Measurements from ENCODE around the gene RAP2A.
A peak's percentile ranks its signal among the peaks of the same experiment; 100 is the strongest.

RAP2A gene

GRCh38 chr13:97436845-97437244 lies 2.9 kb downstream of the RAP2A start:
- Histone ChIP-seq H2AFZ (ENCODE audit: low read depth, low read length) (no peak overlapping the region), H3K27ac (ENCODE audit: low read length) (no peak overlapping the region), H3K79me2 (ENCODE audit: insufficient read depth, low read length) (peaks cover 67% of the 10 kb centered on the region), H3K27me3 (ENCODE audit: insufficient read depth, low read length, poor library complexity) (no peaks in the 10 kb centered on the region), H3K9ac (ENCODE audit: low read depth, low read length) (0 out of 2 replicates have a peak overlapping the region, but pooled peaks have one; percentile 60), H4K20me1 (ENCODE audit: insufficient read depth, low read length) (peaks cover 8% of the 10 kb centered on the region; the same call in 1 of the 2 replicates), H3K9me3 (ENCODE audit: insufficient read depth, low read length, severe bottlenecking) (no peaks in the 10 kb centered on the region), H3K36me3 (ENCODE audit: insufficient read depth, low read length) (peaks cover 10% of the 10 kb centered on the region), H3K4me2 (ENCODE audit: insufficient read depth, low read length) (peak overlapping the region; percentile 77), H3K4me3 (ENCODE audit: low read depth in 1 of 2, low read length in 2 of 2) (peak overlapping the region in 1 of 2 experiments; percentile 75; a peak in 2 of 4 replicates), H3K4me1 (ENCODE audit: insufficient read depth, low read length) (peaks cover 43% of the 10 kb centered on the region)
- ATAC-seq (ENCODE audit: insufficient read depth, low read depth) (no peak), DNase-seq (no peak)
- no peak for TF ChIP-seq EZH2 (IDR thresholded peaks at IDR 0.05; ENCODE audit: borderline replicate concordance, low read depth, low read length, severe bottlenecking)
- TF ChIP-seq, protein P1, sequence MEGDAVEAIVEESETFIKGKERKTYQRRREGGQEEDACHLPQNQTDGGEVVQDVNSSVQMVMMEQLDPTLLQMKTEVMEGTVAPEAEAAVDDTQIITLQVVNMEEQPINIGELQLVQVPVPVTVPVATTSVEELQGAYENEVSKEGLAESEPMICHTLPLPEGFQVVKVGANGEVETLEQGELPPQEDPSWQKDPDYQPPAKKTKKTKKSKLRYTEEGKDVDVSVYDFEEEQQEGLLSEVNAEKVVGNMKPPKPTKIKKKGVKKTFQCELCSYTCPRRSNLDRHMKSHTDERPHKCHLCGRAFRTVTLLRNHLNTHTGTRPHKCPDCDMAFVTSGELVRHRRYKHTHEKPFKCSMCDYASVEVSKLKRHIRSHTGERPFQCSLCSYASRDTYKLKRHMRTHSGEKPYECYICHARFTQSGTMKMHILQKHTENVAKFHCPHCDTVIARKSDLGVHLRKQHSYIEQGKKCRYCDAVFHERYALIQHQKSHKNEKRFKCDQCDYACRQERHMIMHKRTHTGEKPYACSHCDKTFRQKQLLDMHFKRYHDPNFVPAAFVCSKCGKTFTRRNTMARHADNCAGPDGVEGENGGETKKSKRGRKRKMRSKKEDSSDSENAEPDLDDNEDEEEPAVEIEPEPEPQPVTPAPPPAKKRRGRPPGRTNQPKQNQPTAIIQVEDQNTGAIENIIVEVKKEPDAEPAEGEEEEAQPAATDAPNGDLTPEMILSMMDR (IDR thresholded peaks at IDR 0.05; ENCODE audit: borderline replicate concordance, extremely low read depth, low read length, poor library complexity, severe bottlenecking), result no peak

GRCh38 chr13:97437729-97438128 lies 3.8 kb downstream of the RAP2A start:
- Histone ChIP-seq H2AFZ (ENCODE audit: low read depth, low read length) (no peak overlapping the region), H3K9ac (ENCODE audit: low read depth, low read length) (no peak overlapping the region), H3K4me2 (ENCODE audit: insufficient read depth, low read length) (peak overlapping the region; percentile 77; the same call in 1 of the 2 replicates), H3K9me3 (ENCODE audit: insufficient read depth, low read length, severe bottlenecking) (no peaks in the 10 kb centered on the region), H4K20me1 (ENCODE audit: insufficient read depth, low read length) (peaks cover 8% of the 10 kb centered on the region; the same call in 1 of the 2 replicates), H3K4me3 (ENCODE audit: low read depth in 1 of 2, low read length in 2 of 2) (no peak overlapping the region), H3K79me2 (ENCODE audit: insufficient read depth, low read length) (peaks cover 66% of the 10 kb centered on the region), H3K4me1 (ENCODE audit: insufficient read depth, low read length) (peaks cover 35% of the 10 kb centered on the region), H3K27ac (ENCODE audit: low read length) (no peak overlapping the region), H3K36me3 (ENCODE audit: insufficient read depth, low read length) (peaks cover 10% of the 10 kb centered on the region), H3K27me3 (ENCODE audit: insufficient read depth, low read length, poor library complexity) (no peaks in the 10 kb centered on the region)
- TF ChIP-seq EZH2 (IDR thresholded peaks at IDR 0.05; ENCODE audit: borderline replicate concordance, low read depth, low read length, severe bottlenecking), result no peak
- TF ChIP-seq, protein P1 (IDR thresholded peaks at IDR 0.05; ENCODE audit: borderline replicate concordance, extremely low read depth, low read length, poor library complexity, severe bottlenecking), result no peak
- DNase-seq, result no peak
- no peak for ATAC-seq (ENCODE audit: insufficient read depth, low read depth)

- no peaks in the 10 kb centered on the region for H3K9me3 ChIP-seq (ENCODE audit: insufficient read depth, low read length, severe bottlenecking)
- H3K4me1 ChIP-seq (ENCODE audit: insufficient read depth, low read length), result peaks cover 35% of the 10 kb centered on the region
- DNase-seq (no peak), ATAC-seq (ENCODE audit: insufficient read depth, low read depth) (no peak)
- H3K36me3 ChIP-seq (ENCODE audit: insufficient read depth, low read length), result peaks cover 10% of the 10 kb centered on the region
- no peak overlapping the region for H2AFZ ChIP-seq (ENCODE audit: low read depth, low read length)
- TF ChIP-seq, protein P1 (IDR thresholded peaks at IDR 0.05; ENCODE audit: borderline replicate concordance, extremely low read depth, low read length, poor library complexity, severe bottlenecking), result no peak
- TF ChIP-seq EZH2 (IDR thresholded peaks at IDR 0.05; ENCODE audit: borderline replicate concordance, low read depth, low read length, severe bottlenecking), result no peak
- H3K27ac ChIP-seq (ENCODE audit: low read length), result no peak overlapping the region
- peaks cover 8% of the 10 kb centered on the region; the same call in 1 of the 2 replicates for H4K20me1 ChIP-seq (ENCODE audit: insufficient read depth, low read length)
- peak overlapping the region; percentile 24; the same call in 1 of the 2 replicates for H3K4me2 ChIP-seq (ENCODE audit: insufficient read depth, low read length)
- peaks cover 67% of the 10 kb centered on the region for H3K79me2 ChIP-seq (ENCODE audit: insufficient read depth, low read length)
- no peak overlapping the region for H3K9ac ChIP-seq (ENCODE audit: low read depth, low read length)
- no peak overlapping the region for H3K4me3 ChIP-seq (ENCODE audit: low read depth in 1 of 2, low read length in 2 of 2)
- no peaks in the 10 kb centered on the region for H3K27me3 ChIP-seq (ENCODE audit: insufficient read depth, low read length, poor library complexity)
Observed at GRCh38 chr13:97438856-97439595, 5.1 kb downstream of the RAP2A start.

All from DND-41 (cell line).